ENCODE results near the gene TBL1Y. TPM values are rescaled to one million over a fixed set of nuclear protein-coding genes. Genes with fewer than 3 reads are reported as not detected.

TBL1Y gene
- total and polyA plus RNA-seq, 12 donors = 0.09 TPM; not detected in 11

GRCh38 chrY:6935497-6935896 is 25.0 kb downstream of the TBL1Y start:
- Histone ChIP-seq H3K4me1 (no peaks in the 10 kb centered on the region), H3K27me3 (no peaks in the 10 kb centered on the region), H3K9me3 (no peaks in the 10 kb centered on the region), H3K27ac (no peak overlapping the region), H3K4me3 (no peak overlapping the region), H3K36me3 (no peaks in the 10 kb centered on the region)
- TF ChIP-seq CTCF (IDR thresholded peaks at IDR 0.05) = no peak
- DNase-seq = no peak
- no peak for ATAC-seq
- intact Hi-C loops (cut with DNase I) = no loop called here
- 79 to 86% methylated on average over 2 of the region's 2 CpGs for whole genome bisulfite sequencing, 2 donors

- intact Hi-C loops (cut with DNase I) = no loop called here
- no peak for TF ChIP-seq CTCF (IDR thresholded peaks at IDR 0.05)
- DNase-seq = no peak
- Histone ChIP-seq H3K27ac (no peak overlapping the region), H3K27me3 (no peaks in the 10 kb centered on the region), H3K4me3 (no peak overlapping the region), H3K9me3 (no peaks in the 10 kb centered on the region), H3K36me3 (no peaks in the 10 kb centered on the region), H3K4me1 (no peaks in the 10 kb centered on the region)
- ATAC-seq = no peak
These were observed 37.2 kb downstream of the TBL1Y start for GRCh38 chrY:6947695-6948094.

GRCh38 chrY:6948378-6948777 is 37.9 kb downstream of the TBL1Y start:
- no peak for ATAC-seq
- no peaks in the 10 kb centered on the region for H3K9me3 ChIP-seq
- DNase-seq = no peak
- no peaks in the 10 kb centered on the region for H3K27me3 ChIP-seq
- no peak for TF ChIP-seq CTCF (IDR thresholded peaks at IDR 0.05)
- H3K27ac ChIP-seq = no peak overlapping the region
- H3K4me3 ChIP-seq = no peak overlapping the region
- no peaks in the 10 kb centered on the region for H3K36me3 ChIP-seq
- H3K4me1 ChIP-seq = no peaks in the 10 kb centered on the region
- intact Hi-C loops (cut with DNase I) = no loop called here
- 80 to 81% methylated on average over 11 to 13 of the region's 13 CpGs for WGBS, 2 donors

DNA sequence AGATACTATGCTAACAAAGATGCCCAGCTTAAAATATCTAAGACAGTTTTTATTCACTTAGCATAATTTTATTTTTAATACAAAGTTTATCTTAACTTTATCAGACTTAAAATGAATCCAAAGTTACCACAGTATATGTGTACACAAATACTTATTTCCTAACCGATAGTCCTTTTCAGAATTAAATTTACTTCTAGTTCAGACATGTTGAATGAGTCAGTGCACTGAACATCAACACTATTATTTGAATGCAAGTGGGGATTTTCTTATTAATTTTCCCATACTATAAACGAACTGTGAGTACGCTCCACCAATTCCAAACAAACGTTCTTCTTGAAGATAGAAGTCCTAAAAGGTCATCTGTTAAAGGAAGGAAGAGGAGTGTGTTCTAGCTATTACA is 39.5 kb downstream of the TBL1Y start:
- no peak overlapping the region for H3K4me3 ChIP-seq
- no peaks in the 10 kb centered on the region for H3K9me3 ChIP-seq
- ATAC-seq = no peak
- WGBS, 2 donors = 65 to 75% methylated on average over 4 of the region's 4 CpGs
- intact Hi-C loops (cut with DNase I) = no loop called here
- no peaks in the 10 kb centered on the region for H3K27me3 ChIP-seq
- no peak for TF ChIP-seq CTCF (IDR thresholded peaks at IDR 0.05)
- no peak overlapping the region for H3K27ac ChIP-seq
- no peaks in the 10 kb centered on the region for H3K4me1 ChIP-seq
- no peak for DNase-seq
- H3K36me3 ChIP-seq = no peaks in the 10 kb centered on the region

- WGBS, 2 donors = 0 to 2% methylated on average over 11 of the region's 11 CpGs
- H3K27me3 ChIP-seq = no peaks in the 10 kb centered on the region
- intact Hi-C loops (cut with DNase I) = loop anchor here in 6 of 10 donors (2.0 to 5.0 kb wide), 4 partner anchors 118 to 908 kb away; no protein-coding TSS in a partner anchor
- peak in 7 of 9 donors; percentile 21 to 72 (median 59) for TF ChIP-seq CTCF (IDR thresholded peaks at IDR 0.05)
- no peaks in the 10 kb centered on the region for H3K4me1 ChIP-seq
- H3K36me3 ChIP-seq = no peaks in the 10 kb centered on the region
- H3K27ac ChIP-seq = no peak overlapping the region
- H3K4me3 ChIP-seq = no peak overlapping the region
- peak in 1 of 2 donors; percentile 4 for DNase-seq
- ATAC-seq = no peak
- no peaks in the 10 kb centered on the region for H3K9me3 ChIP-seq
These were observed 54.2 kb downstream of the TBL1Y start for GRCh38 chrY:6964732-6965131.
